OCI-LY3 (cell line): ENCODE results near the gene TPRG1.

Experiments used
- H2AFZ ChIP-seq: fragments of 200-600, 300-600 bp; shearing (Covaris generic); 2 replicates; pipeline ENCODE4 v1.6.0; 2014; ENCODE audit warnings: antibody characterized with exemption, low read depth, low read length
- H3K27ac ChIP-seq: fragments of 200-600, 300-600 bp; sonication (generic); 2 replicates; pipeline ENCODE4 v1.5.1; 2014; ENCODE audit warnings: mild to moderate bottlenecking, low read length, moderate library complexity, mixed read lengths
- H3K27me3 ChIP-seq: fragments of 200-600, 300-600 bp; sonication (generic); 2 replicates; pipeline ENCODE4 v1.6.1; 2014; ENCODE audit warnings: low read depth, low read length, mixed read lengths
- H3K36me3 ChIP-seq: fragments of 200-600, 300-600 bp; sonication (generic); replicated peaks from 2 replicates; pipeline ENCODE3; 2014; ENCODE audit warnings: low read depth, low read length, mixed read lengths
- H3K4me1 ChIP-seq: fragments of 300-600, 200-600 bp; sonication (generic); 2 replicates; pipeline ENCODE4 v1.6.1; 2014; ENCODE audit warnings: low read length, mixed read lengths
- H3K4me2 ChIP-seq: fragments of 200-600, 300-600 bp; sonication (generic); 2 replicates; pipeline ENCODE4 v1.6.1; 2014; ENCODE audit warnings: low read length, mixed read lengths
- H3K4me3 ChIP-seq: fragments of 300-600, 200-600 bp; sonication (generic); 2 replicates; pipeline ENCODE4 v1.5.1; 2014; ENCODE audit warnings: antibody characterized with exemption, mild to moderate bottlenecking, low read length, moderate library complexity
- H3K79me2 ChIP-seq: fragments of 300-600, 200-600 bp; shearing (Covaris generic); 2 replicates; pipeline ENCODE4 v1.6.1; 2014; ENCODE audit warnings: mild to moderate bottlenecking, low read length, mixed read lengths
- H3K9ac ChIP-seq: fragments of 300-600, 200-600 bp; shearing (Covaris generic); 2 replicates; pipeline ENCODE4 v1.6.0; 2014; ENCODE audit warnings: mild to moderate bottlenecking, low read length, moderate library complexity
- H3K9me3 ChIP-seq: fragments of 200-600, 300-600 bp; shearing (Covaris generic); 2 replicates; pipeline ENCODE4 v1.6.1; 2014; ENCODE audit warnings: low read length, mixed read lengths; ENCODE audit not compliant: insufficient read depth
- H4K20me1 ChIP-seq: fragments of 200-600, 300-600 bp; sonication (generic); 2 replicates; pipeline ENCODE4 v1.6.1; 2016; ENCODE audit warnings: low read length, mixed read lengths; ENCODE audit not compliant: insufficient read depth
- CTCF ChIP-seq: fragments of 200-600, 300-600 bp; sonication (generic); IDR thresholded peaks from 2 replicates; pipeline ENCODE4 v1.5.1; 2014; ENCODE audit warnings: antibody characterized with exemption, low read length, low read depth
- EZH2phosphoT487 ChIP-seq: fragments of 200-600 bp; shearing (Covaris generic); IDR thresholded peaks from 2 replicates; pipeline ENCODE4 v1.6.1; 2018; ENCODE audit warnings: antibody characterized with exemption, mixed run types, low read depth

The TPRG1 gene

GRCh38 chr3:189235214-189235613 is 63.4 kb downstream of the TPRG1 start:
- no peak overlapping the region for H3K4me2 ChIP-seq
- H3K27me3 ChIP-seq: no peaks in the 10 kb centered on the region
- no peak overlapping the region for H3K4me3 ChIP-seq
- H3K9me3 ChIP-seq: no peaks in the 10 kb centered on the region
- no peak overlapping the region for H2AFZ ChIP-seq
- no peaks in the 10 kb centered on the region for H4K20me1 ChIP-seq
- H3K27ac ChIP-seq: no peak overlapping the region; the same call in 1 of the 2 replicates
- no peaks in the 10 kb centered on the region for H3K79me2 ChIP-seq
- no peak overlapping the region for H3K9ac ChIP-seq
- H3K4me1 ChIP-seq: peaks cover 58% of the 10 kb centered on the region
- TF ChIP-seq EZH2phosphoT487 (no peak), CTCF (no peak)
- peaks cover 5% of the 10 kb centered on the region for H3K36me3 ChIP-seq

- Histone ChIP-seq H3K4me1 (peaks cover 51% of the 10 kb centered on the region), H4K20me1 (no peaks in the 10 kb centered on the region), H3K4me2 (peak overlapping the region; percentile 57)
Measured at GRCh38 chr3:189236352-189236751, 64.6 kb downstream of the TPRG1 start.

GRCh38 chr3:189237526-189237925 is 65.8 kb downstream of the TPRG1 start:
- no peaks in the 10 kb centered on the region for H3K27me3 ChIP-seq
- no peaks in the 10 kb centered on the region for H3K79me2 ChIP-seq
- H3K27ac ChIP-seq: peak overlapping the region; percentile 79; the same call in 1 of the 2 replicates
- H4K20me1 ChIP-seq: no peaks in the 10 kb centered on the region
- H3K4me2 ChIP-seq: no peak overlapping the region
- H2AFZ ChIP-seq: no peak overlapping the region
- no peaks in the 10 kb centered on the region for H3K9me3 ChIP-seq
- no peak overlapping the region for H3K4me3 ChIP-seq
- H3K36me3 ChIP-seq: peaks cover 5% of the 10 kb centered on the region
- no peak overlapping the region for H3K9ac ChIP-seq
- peaks cover 47% of the 10 kb centered on the region for H3K4me1 ChIP-seq
- TF ChIP-seq CTCF (no peak), EZH2phosphoT487 (no peak)

More at GRCh38 chr3:189236352-189236751, 64.6 kb downstream of the TPRG1 start:
- Histone ChIP-seq H3K36me3 (peaks cover 5% of the 10 kb centered on the region), H3K27me3 (no peaks in the 10 kb centered on the region), H3K9ac (no peak overlapping the region; the same call in 1 of the 2 replicates), H3K79me2 (no peaks in the 10 kb centered on the region), H3K27ac (peak overlapping the region; percentile 79), H3K4me3 (peak overlapping the region; percentile 36), H3K9me3 (no peaks in the 10 kb centered on the region), H2AFZ (no peak overlapping the region)
- no peak for TF ChIP-seq CTCF
- TF ChIP-seq EZH2phosphoT487: no peak

GRCh38 chr3:189238071-189238470 is 66.3 kb downstream of the TPRG1 start:
- Histone ChIP-seq H2AFZ (no peak overlapping the region), H3K9me3 (no peaks in the 10 kb centered on the region), H4K20me1 (no peaks in the 10 kb centered on the region), H3K9ac (no peak overlapping the region), H3K4me2 (no peak overlapping the region), H3K27me3 (no peaks in the 10 kb centered on the region), H3K4me3 (no peak overlapping the region), H3K36me3 (peaks cover 5% of the 10 kb centered on the region), H3K27ac (no peak overlapping the region), H3K79me2 (no peaks in the 10 kb centered on the region), H3K4me1 (peaks cover 42% of the 10 kb centered on the region)
- TF ChIP-seq EZH2phosphoT487 (no peak), CTCF (no peak)
